HFFc6 (cell line): ENCODE data around the gene HTR2B. TPM values are rescaled to one million over a fixed set of nuclear protein-coding genes. Genes with fewer than 3 reads are reported as not detected.
"Not testable (repeated sequence)": the region's sequence is repeated elsewhere in the genome, so short reads cannot be mapped to it uniquely, and the experiment has no call there.

Experiments
- DNase-seq: peaks from one replicate; pipeline ENCODE4 v3.0.0-alpha.2; 2018
- H3K27ac Mint-ChIP-seq: 2 replicates; pipeline ENCODE4 v1.8.0; 2020; ENCODE audit warnings: mild to moderate bottlenecking, mixed read lengths
- H3K27me3 Mint-ChIP-seq: 2 replicates; pipeline ENCODE4 v1.8.0; 2021; ENCODE audit warnings: mild to moderate bottlenecking, moderate library complexity, mixed read lengths; ENCODE audit not compliant: insufficient read depth
- H3K36me3 Mint-ChIP-seq: 2 replicates; pipeline ENCODE4 v1.8.0; 2021; ENCODE audit warnings: low read depth, mixed read lengths
- H3K4me1 Mint-ChIP-seq: 2 replicates; pipeline ENCODE4 v1.8.0; 2020; ENCODE audit warnings: low read depth, mixed read lengths
- H3K4me3 Mint-ChIP-seq: 2 replicates; pipeline ENCODE4 v1.8.0; 2020; ENCODE audit warnings: mild to moderate bottlenecking, moderate library complexity, mixed read lengths
- H3K9me3 Mint-ChIP-seq: 2 replicates; pipeline ENCODE4 v1.8.0; 2020; ENCODE audit warnings: mild to moderate bottlenecking, mixed read lengths
- CTCF ChIP-seq: fragments of 200-600 bp; sonication (generic); IDR thresholded peaks from 2 replicates; pipeline ENCODE4 v1.5.0; 2021; ENCODE audit warnings: antibody characterized with exemption, mild to moderate bottlenecking
- total RNA-seq, 6 experiments: library from RNA; stranded (reverse); fragmentation: NEBNext Ultra II Directional; extraction: Animal tissue kit (Norgen Biotek cat#: 25700); gene quantifications; 2 replicates in 1 of 6; 3 replicates in 5 of 6; pipeline ENCODE4 v1.2.3, GENCODE V29; 2021

The HTR2B gene
- total RNA-seq, 6 experiments from 2014 or later, result 0.09 to 0.33 (median 0.26) TPM; not detected in 1

DNA sequence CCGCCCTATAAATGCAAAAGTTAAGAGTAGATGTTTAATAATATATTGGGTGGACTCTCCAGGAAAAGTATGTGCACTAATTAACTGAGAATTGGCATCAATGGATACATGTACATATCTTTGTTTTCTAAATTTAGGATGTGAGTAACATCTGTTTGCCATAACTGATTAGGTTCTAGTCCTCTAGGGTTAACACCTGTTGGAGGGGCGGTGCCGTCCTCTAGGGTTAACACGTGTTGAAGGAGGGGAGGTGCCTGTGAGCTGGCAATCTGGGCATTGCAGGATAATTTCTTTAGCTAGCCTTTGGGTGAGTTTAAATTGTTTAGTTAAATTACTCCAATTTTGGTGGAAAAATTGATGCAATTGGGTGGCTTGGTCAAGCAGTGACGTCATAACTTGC lies 30.9 kb downstream of the HTR2B start:
- H3K4me3 Mint-ChIP-seq, result no peak overlapping the region
- no peak for TF ChIP-seq CTCF
- H3K9me3 Mint-ChIP-seq, result no peaks in the 10 kb centered on the region; the same call in 1 of the 2 replicates
- no peaks in the 10 kb centered on the region; the same call in 1 of the 2 replicates for H3K27me3 Mint-ChIP-seq
- no peaks in the 10 kb centered on the region for H3K4me1 Mint-ChIP-seq
- H3K27ac Mint-ChIP-seq, result no peak overlapping the region
- H3K36me3 Mint-ChIP-seq, result peaks cover 30% of the 10 kb centered on the region
- no peak for DNase-seq

DNA sequence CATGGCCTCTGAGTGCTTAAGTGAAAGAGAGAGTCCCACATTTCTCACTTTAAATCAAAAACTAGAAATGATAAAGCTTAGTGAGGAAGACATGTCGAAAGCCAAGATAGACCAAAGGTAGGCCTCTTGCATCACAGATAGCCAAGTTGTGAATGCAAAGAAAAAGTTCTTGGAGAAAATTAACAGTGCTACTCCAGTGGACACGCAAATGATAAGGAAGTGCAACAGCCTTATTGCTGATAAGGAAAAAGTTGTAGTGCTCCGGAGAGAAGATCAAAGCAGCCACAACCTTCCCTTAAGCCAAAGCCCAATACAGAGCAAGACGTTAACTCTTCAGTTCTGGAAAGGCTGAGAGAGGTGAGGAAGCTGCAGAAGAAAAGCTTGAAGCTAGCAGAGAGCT lies 36.1 kb downstream of the HTR2B start:
- H3K36me3 Mint-ChIP-seq, result peaks cover 35% of the 10 kb centered on the region
- no peak for TF ChIP-seq CTCF
- no peak overlapping the region for H3K4me3 Mint-ChIP-seq
- DNase-seq, result no peak
- no peaks in the 10 kb centered on the region for H3K9me3 Mint-ChIP-seq
- H3K27ac Mint-ChIP-seq, result no peak overlapping the region
- no peaks in the 10 kb centered on the region for H3K4me1 Mint-ChIP-seq
- H3K27me3 Mint-ChIP-seq, result no peaks in the 10 kb centered on the region; the same call in 1 of the 2 replicates

DNA sequence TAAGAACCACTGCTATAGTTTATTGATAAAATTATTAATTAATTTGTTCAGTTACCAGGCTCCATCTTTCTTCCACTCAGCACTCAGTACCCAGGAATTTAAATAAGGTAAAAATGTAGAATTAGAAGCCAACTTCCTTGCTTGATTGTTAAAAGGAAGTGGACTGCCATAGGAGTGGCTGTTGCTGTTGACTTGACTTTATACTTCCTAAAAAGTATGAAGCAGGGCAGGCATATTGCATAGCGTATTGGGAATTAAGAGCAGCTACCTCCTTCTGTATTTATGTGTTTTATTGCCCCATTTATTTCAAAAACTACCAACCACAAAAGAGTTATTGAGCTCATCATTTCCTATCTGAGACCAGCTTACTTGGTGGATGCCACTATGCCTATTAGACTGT lies 40.3 kb downstream of the HTR2B start:
- H3K36me3 Mint-ChIP-seq, result peaks cover 44% of the 10 kb centered on the region

GRCh38 chr2:231069379-231070054 lies 55.3 kb downstream of the HTR2B start:
- H3K27ac Mint-ChIP-seq, result peak overlapping the region; percentile 24; the same call in 1 of the 2 replicates
- H3K4me1 Mint-ChIP-seq, result peaks cover 21% of the 10 kb centered on the region
- no peaks in the 10 kb centered on the region for H3K27me3 Mint-ChIP-seq
- H3K4me3 Mint-ChIP-seq, result no peak overlapping the region
- DNase-seq, result peak; percentile 52
- H3K9me3 Mint-ChIP-seq, result no peaks in the 10 kb centered on the region
- H3K36me3 Mint-ChIP-seq, result peaks cover 47% of the 10 kb centered on the region
- no peak for TF ChIP-seq CTCF

More for the DNA sequence above, 40.3 kb downstream of the HTR2B start:
- no peaks in the 10 kb centered on the region for H3K4me1 Mint-ChIP-seq
- no peak overlapping the region for H3K27ac Mint-ChIP-seq
- H3K4me3 Mint-ChIP-seq, result no peak overlapping the region
- no peak for TF ChIP-seq CTCF
- H3K27me3 Mint-ChIP-seq, result no peaks in the 10 kb centered on the region
- no peaks in the 10 kb centered on the region for H3K9me3 Mint-ChIP-seq
- DNase-seq, result no peak

DNA sequence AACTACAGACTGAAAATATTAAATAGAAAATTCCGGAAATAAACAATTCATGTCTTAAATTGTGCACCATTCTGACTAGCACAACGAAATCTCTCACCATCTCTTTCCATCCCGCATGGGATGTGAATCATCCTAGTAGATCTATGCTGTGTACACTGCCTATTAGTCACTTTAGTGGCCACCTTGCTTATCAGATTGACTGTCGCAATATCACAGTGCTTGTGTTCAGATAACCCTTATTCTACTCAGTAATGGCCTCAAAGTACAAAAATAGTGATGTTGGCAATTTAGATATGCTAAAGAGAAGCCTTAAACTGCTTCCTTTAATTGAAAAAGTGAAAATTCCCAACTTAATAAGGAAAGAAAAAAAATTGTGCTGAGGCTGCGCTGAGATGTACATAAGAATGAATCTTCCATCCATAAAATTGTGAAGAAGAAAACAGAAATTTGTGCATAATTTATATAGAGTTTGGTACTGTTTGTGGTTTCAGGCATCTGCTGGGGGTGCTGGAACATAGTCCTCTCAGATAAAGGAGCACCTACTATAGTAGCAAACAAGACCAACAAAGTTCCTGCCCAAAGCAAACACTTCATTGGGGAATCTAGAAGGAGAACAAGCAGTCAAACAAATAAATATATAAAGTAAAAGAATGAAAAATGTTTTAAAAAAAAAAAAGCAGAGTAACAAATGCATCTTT lies 56.2 kb downstream of the HTR2B start:
- Mint-ChIP-seq H3K9me3 (no peaks in the 10 kb centered on the region), H3K27me3 (no peaks in the 10 kb centered on the region), H3K36me3 (peaks cover 48% of the 10 kb centered on the region), H3K4me1 (peaks cover 21% of the 10 kb centered on the region), H3K4me3 (peak overlapping the region; percentile 56), H3K27ac (peak overlapping the region; percentile 75)
- peak; percentile 83 for DNase-seq
- no peak for TF ChIP-seq CTCF

DNA sequence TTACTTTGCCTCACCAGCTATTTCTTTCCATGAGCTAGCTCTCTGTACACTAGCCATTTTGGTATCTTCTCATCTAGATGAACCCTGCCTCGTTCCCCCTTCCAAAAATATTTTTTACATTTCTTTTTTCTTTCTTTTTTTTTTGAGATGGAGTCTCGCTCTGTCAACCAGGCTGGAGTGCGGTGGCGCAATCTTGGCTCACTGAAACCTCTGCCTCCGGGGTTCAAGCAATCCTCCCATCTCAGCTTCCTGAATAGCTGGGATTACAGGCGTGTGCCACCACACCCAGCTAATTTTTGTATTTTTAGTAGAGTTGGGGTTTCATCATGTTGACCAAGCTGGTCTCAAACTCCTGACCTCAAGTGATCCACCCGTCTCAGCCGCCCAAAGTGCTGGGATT lies 57.3 kb downstream of the HTR2B start:
- not testable (repeated sequence) for H3K9me3 Mint-ChIP-seq, H3K27me3 Mint-ChIP-seq, DNase-seq
- Mint-ChIP-seq H3K4me1 (peaks cover 21% of the 10 kb centered on the region), H3K36me3 (peaks cover 45% of the 10 kb centered on the region), H3K27ac (peak overlapping the region; percentile 75), H3K4me3 (peak overlapping the region; percentile 2; the same call in 1 of the 2 replicates)
